Neural progenitor cell (in vitro differentiated cells): ENCODE results near the gene KIF22. TPM values are rescaled to one million over a fixed set of nuclear protein-coding genes. Genes with fewer than 3 reads are reported as not detected.
A peak's percentile ranks its signal among the peaks of the same experiment; 100 is the strongest.

ENCODE experiments used
- DNase-seq: peaks from one replicate; pipeline ENCODE4 v3.0.0-alpha.2; 2016; ENCODE audit warnings: low spot score
- H2AFZ ChIP-seq: fragments of 200-600 bp; sonication (generic); replicated peaks from 2 replicates; pipeline ENCODE4 v1.6.1; 2016; ENCODE audit warnings: antibody characterized with exemption
- H3F3A ChIP-seq: fragments of 200-600 bp; sonication (generic); 2 replicates; pipeline ENCODE4 v1.6.1; 2016; ENCODE audit warnings: antibody characterized with exemption, low read depth
- H3K27ac ChIP-seq: fragments of 200-600 bp; sonication (generic); 2 replicates; pipeline ENCODE4 v1.5.1; 2016; ENCODE audit warnings: mild to moderate bottlenecking
- H3K27me3 ChIP-seq: fragments of 200-600 bp; sonication (generic); 2 replicates; pipeline ENCODE4 v1.6.1; 2016; ENCODE audit warnings: mild to moderate bottlenecking, moderate library complexity
- H3K36me3 ChIP-seq: fragments of 200-600 bp; sonication (generic); 2 replicates; pipeline ENCODE4 v1.5.1; 2016
- H3K4me1 ChIP-seq: fragments of 200-600 bp; sonication (generic); 2 replicates; pipeline ENCODE4 v1.6.1; 2016; ENCODE audit warnings: mixed run types
- H3K4me2 ChIP-seq: fragments of 200-600 bp; sonication (generic); 2 replicates; pipeline ENCODE4 v1.6.1; 2016
- H3K4me3 ChIP-seq: fragments of 200-600 bp; sonication (generic); 2 replicates; pipeline ENCODE4 v1.5.1; 2016
- H3K79me2 ChIP-seq: fragments of 200-600 bp; sonication (generic); 2 replicates; pipeline ENCODE4 v1.6.1; 2016; ENCODE audit warnings: low read depth
- H3K9ac ChIP-seq: fragments of 200-600 bp; sonication (generic); 2 replicates; pipeline ENCODE4 v1.6.1; 2016
- H3K9me3 ChIP-seq: fragments of 200-600 bp; sonication (generic); 2 replicates; pipeline ENCODE4 v1.5.1; 2016; ENCODE audit warnings: low read depth
- H4K20me1 ChIP-seq: fragments of 200-600 bp; sonication (generic); 2 replicates; pipeline ENCODE4 v1.6.1; 2016; ENCODE audit warnings: low read depth
- H3K27ac Mint-ChIP-seq: 3 replicates; pipeline ENCODE4 v1.8.0; 2021; ENCODE audit warnings: mixed read lengths
- H3K27me3 Mint-ChIP-seq: 2 replicates; pipeline ENCODE4 v1.8.0; 2022; ENCODE audit warnings: low read depth, mild to moderate bottlenecking, inconsistent platforms, moderate library complexity, mixed read lengths; ENCODE audit not compliant: insufficient read depth
- H3K36me3 Mint-ChIP-seq: 3 replicates; pipeline ENCODE4 v1.8.0; 2021; ENCODE audit warnings: mixed read lengths
- H3K4me1 Mint-ChIP-seq: 3 replicates; pipeline ENCODE4 v1.8.0; 2021; ENCODE audit warnings: mixed read lengths
- H3K4me3 Mint-ChIP-seq: 3 replicates; pipeline ENCODE4 v1.8.0; 2021; ENCODE audit warnings: mild to moderate bottlenecking, moderate library complexity, mixed read lengths
- H3K9me3 Mint-ChIP-seq: 3 replicates; pipeline ENCODE4 v1.8.0; 2020; ENCODE audit warnings: mixed read lengths
- EZH2 ChIP-seq: fragments of 200-600 bp; sonication (generic); IDR thresholded peaks from 2 replicates; pipeline ENCODE4 v1.6.1; 2017; ENCODE audit warnings: antibody characterized with exemption, mild to moderate bottlenecking, moderate library complexity
- EZH2phosphoT487 ChIP-seq: fragments of 200-600 bp; sonication (generic); IDR thresholded peaks from 2 replicates; pipeline ENCODE4 v1.6.1; 2017; ENCODE audit warnings: antibody characterized with exemption
- total RNA-seq: library from RNA; depleted of rRNA; stranded (reverse); fragments of >200 nt; gene quantifications from 2 replicates; pipeline ENCODE4 v1.2.3, GENCODE V29; 2015; ENCODE audit warnings: low replicate concordance
- TF ChIP-seq, protein P1 (sequence below): fragments of 200-600 bp; sonication (generic); IDR thresholded peaks from 2 replicates; pipeline ENCODE4 v1.5.1; 2017; ENCODE audit warnings: antibody characterized with exemption, mild to moderate bottlenecking

KIF22 gene
- total RNA-seq, 1 donor from 2014 or later, result 173 TPM

- Histone ChIP-seq H3K27ac (peak overlapping the region; percentile 49), H3K9me3 (no peaks in the 10 kb centered on the region), H3K36me3 (no peaks in the 10 kb centered on the region), H3K9ac (no peak overlapping the region), H3F3A (peaks cover 78% of the 10 kb centered on the region), H4K20me1 (peaks cover 47% of the 10 kb centered on the region), H3K4me1 (peaks cover 50% of the 10 kb centered on the region), H2AFZ (no peak overlapping the region), H3K79me2 (peaks cover 78% of the 10 kb centered on the region), H3K4me3 (peak overlapping the region; percentile 83), H3K4me2 (peak overlapping the region; percentile 88), H3K27me3 (no peaks in the 10 kb centered on the region)
- Mint-ChIP-seq H3K36me3 (peaks cover 12% of the 10 kb centered on the region), H3K4me3 (peak overlapping the region; percentile 98), H3K27ac (peak overlapping the region; percentile 34), H3K27me3 (peaks cover 15% of the 10 kb centered on the region), H3K9me3 (no peaks in the 10 kb centered on the region), H3K4me1 (peaks cover 66% of the 10 kb centered on the region)
- DNase-seq, result peak; percentile 52
- TF ChIP-seq, protein P1, sequence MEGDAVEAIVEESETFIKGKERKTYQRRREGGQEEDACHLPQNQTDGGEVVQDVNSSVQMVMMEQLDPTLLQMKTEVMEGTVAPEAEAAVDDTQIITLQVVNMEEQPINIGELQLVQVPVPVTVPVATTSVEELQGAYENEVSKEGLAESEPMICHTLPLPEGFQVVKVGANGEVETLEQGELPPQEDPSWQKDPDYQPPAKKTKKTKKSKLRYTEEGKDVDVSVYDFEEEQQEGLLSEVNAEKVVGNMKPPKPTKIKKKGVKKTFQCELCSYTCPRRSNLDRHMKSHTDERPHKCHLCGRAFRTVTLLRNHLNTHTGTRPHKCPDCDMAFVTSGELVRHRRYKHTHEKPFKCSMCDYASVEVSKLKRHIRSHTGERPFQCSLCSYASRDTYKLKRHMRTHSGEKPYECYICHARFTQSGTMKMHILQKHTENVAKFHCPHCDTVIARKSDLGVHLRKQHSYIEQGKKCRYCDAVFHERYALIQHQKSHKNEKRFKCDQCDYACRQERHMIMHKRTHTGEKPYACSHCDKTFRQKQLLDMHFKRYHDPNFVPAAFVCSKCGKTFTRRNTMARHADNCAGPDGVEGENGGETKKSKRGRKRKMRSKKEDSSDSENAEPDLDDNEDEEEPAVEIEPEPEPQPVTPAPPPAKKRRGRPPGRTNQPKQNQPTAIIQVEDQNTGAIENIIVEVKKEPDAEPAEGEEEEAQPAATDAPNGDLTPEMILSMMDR, result no peak
- TF ChIP-seq EZH2phosphoT487 (no peak), EZH2 (no peak)
Measured at GRCh38 chr16:29813644-29814562, 23.4 kb downstream of the KIF22 start.

GRCh38 chr16:29814592-29814991 lies 24.0 kb downstream of the KIF22 start:
- H3K36me3 ChIP-seq, result no peaks in the 10 kb centered on the region
- no peak overlapping the region for H2AFZ ChIP-seq
- H3K9me3 Mint-ChIP-seq, result no peaks in the 10 kb centered on the region
- peak; percentile 46 for DNase-seq
- peaks cover 72% of the 10 kb centered on the region for H3F3A ChIP-seq
- peak overlapping the region; percentile 98 for H3K4me3 Mint-ChIP-seq
- peak overlapping the region; percentile 49 for H3K27ac ChIP-seq
- H3K36me3 Mint-ChIP-seq, result peaks cover 15% of the 10 kb centered on the region
- H3K27ac Mint-ChIP-seq, result peak overlapping the region; percentile 36
- peaks cover 43% of the 10 kb centered on the region for H3K4me1 ChIP-seq
- no peaks in the 10 kb centered on the region for H3K27me3 ChIP-seq
- peaks cover 69% of the 10 kb centered on the region for H3K4me1 Mint-ChIP-seq
- TF ChIP-seq, protein P1, result no peak
- no peak for TF ChIP-seq EZH2
- TF ChIP-seq EZH2phosphoT487, result no peak
- H3K9ac ChIP-seq, result no peak overlapping the region
- H3K4me2 ChIP-seq, result peak overlapping the region; percentile 88
- H4K20me1 ChIP-seq, result peaks cover 45% of the 10 kb centered on the region
- H3K4me3 ChIP-seq, result peak overlapping the region; percentile 83
- peaks cover 76% of the 10 kb centered on the region for H3K79me2 ChIP-seq
- peaks cover 14% of the 10 kb centered on the region for H3K27me3 Mint-ChIP-seq
- no peaks in the 10 kb centered on the region for H3K9me3 ChIP-seq

- H3K4me1 ChIP-seq, result peaks cover 37% of the 10 kb centered on the region
- peak overlapping the region; percentile 49 for H3K27ac ChIP-seq
- no peak overlapping the region for H3K9ac ChIP-seq
- Mint-ChIP-seq H3K27ac (no peak overlapping the region), H3K9me3 (no peaks in the 10 kb centered on the region), H3K36me3 (peaks cover 14% of the 10 kb centered on the region), H3K4me3 (peak overlapping the region; percentile 98), H3K27me3 (peaks cover 14% of the 10 kb centered on the region), H3K4me1 (peaks cover 68% of the 10 kb centered on the region)
- H3K4me2 ChIP-seq, result peak overlapping the region; percentile 88
- H4K20me1 ChIP-seq, result peaks cover 45% of the 10 kb centered on the region
- H3K9me3 ChIP-seq, result no peaks in the 10 kb centered on the region
- H3K36me3 ChIP-seq, result no peaks in the 10 kb centered on the region
- no peaks in the 10 kb centered on the region for H3K27me3 ChIP-seq
- H3K4me3 ChIP-seq, result peak overlapping the region; percentile 83
- peaks cover 66% of the 10 kb centered on the region for H3F3A ChIP-seq
- peak; percentile 55 for DNase-seq
- TF ChIP-seq, protein P1, result no peak
- no peak for TF ChIP-seq EZH2phosphoT487
- no peak for TF ChIP-seq EZH2
- H2AFZ ChIP-seq, result no peak overlapping the region
- peaks cover 70% of the 10 kb centered on the region for H3K79me2 ChIP-seq
Measured at GRCh38 chr16:29815032-29815721, 24.6 kb downstream of the KIF22 start.
